ENCODE measurements around the gene SGCG. TPM values are rescaled to one million over a fixed set of nuclear protein-coding genes. Genes with fewer than 3 reads are reported as not detected.

Gene SGCG
- total RNA-seq (2022; extraction: Qiagen RNA extraction), result not detected in 5 replicates

GRCh38 chr13:23180711-23181110 is at the start of gene SGCG:
Gene SGCG (plus strand): TSS chr13:23180979. CDS start chr13:23203695, 22,716 bp downstream.

Measured in A549 treated with Mapracorat at 1 μM for 4 hours (cell line).